ENCODE data around the gene SOX10. TPM values are rescaled to one million over a fixed set of nuclear protein-coding genes. Genes with fewer than 3 reads are reported as not detected.

The SOX10 gene
- total and polyA plus RNA-seq, 9 of the 15 experiments (the other 6 are each of a cell fraction or from before 2014, with no cell fraction given): not detected

DNA sequence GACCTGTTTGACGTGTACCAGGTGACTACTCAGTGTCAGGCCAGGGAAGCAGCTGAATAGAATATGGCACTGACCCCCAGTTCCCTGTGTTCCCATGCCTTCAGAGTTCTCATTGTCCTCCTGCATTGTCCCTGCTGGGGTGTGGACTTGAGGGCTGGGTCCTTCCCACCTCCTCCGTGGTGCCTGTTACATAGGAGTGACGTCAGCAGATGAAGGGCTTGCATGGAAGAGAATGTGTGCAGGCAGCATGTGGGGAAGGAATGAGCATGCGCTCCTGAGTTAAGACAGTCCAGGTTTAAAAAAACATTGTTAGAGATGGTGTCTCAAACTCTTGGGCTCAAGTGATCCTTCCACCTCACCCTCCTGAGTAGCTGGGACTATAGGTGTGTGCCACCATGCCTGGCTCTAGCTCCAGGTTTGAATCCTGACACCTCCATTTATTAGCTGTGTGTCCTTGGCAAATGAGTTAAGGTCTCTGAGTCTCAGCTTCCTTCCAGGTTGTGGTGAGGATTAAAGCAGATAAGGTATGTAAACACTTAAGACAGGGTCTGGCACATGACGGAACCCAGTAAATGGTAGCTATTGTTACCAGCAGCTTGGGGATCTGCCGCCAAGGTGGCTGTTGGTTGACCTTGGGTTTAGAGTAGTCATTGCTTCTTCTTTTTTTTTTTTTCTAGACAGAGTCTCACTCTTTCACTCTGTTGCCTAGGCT, 7.5 kb upstream of the SOX10 start (continued):
- TF ChIP-seq POLR2G (IDR thresholded peaks at IDR 0.05; ENCODE audit: low read depth, low read length) (no peak), SMARCE1 (IDR thresholded peaks at IDR 0.05) (no peak), ELF4 (CRISPR knock-in tag; IDR thresholded peaks at IDR 0.05) (no peak), ZFX (CRISPR knock-in tag; IDR thresholded peaks at IDR 0.05) (no peak), ERF (CRISPR knock-in tag; IDR thresholded peaks at IDR 0.05) (no peak)
- TF ChIP-seq, protein P1, sequence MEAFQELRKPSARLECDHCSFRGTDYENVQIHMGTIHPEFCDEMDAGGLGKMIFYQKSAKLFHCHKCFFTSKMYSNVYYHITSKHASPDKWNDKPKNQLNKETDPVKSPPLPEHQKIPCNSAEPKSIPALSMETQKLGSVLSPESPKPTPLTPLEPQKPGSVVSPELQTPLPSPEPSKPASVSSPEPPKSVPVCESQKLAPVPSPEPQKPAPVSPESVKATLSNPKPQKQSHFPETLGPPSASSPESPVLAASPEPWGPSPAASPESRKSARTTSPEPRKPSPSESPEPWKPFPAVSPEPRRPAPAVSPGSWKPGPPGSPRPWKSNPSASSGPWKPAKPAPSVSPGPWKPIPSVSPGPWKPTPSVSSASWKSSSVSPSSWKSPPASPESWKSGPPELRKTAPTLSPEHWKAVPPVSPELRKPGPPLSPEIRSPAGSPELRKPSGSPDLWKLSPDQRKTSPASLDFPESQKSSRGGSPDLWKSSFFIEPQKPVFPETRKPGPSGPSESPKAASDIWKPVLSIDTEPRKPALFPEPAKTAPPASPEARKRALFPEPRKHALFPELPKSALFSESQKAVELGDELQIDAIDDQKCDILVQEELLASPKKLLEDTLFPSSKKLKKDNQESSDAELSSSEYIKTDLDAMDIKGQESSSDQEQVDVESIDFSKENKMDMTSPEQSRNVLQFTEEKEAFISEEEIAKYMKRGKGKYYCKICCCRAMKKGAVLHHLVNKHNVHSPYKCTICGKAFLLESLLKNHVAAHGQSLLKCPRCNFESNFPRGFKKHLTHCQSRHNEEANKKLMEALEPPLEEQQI (IDR thresholded peaks at IDR 0.05): no peak
- TF ChIP-seq, protein P2, sequence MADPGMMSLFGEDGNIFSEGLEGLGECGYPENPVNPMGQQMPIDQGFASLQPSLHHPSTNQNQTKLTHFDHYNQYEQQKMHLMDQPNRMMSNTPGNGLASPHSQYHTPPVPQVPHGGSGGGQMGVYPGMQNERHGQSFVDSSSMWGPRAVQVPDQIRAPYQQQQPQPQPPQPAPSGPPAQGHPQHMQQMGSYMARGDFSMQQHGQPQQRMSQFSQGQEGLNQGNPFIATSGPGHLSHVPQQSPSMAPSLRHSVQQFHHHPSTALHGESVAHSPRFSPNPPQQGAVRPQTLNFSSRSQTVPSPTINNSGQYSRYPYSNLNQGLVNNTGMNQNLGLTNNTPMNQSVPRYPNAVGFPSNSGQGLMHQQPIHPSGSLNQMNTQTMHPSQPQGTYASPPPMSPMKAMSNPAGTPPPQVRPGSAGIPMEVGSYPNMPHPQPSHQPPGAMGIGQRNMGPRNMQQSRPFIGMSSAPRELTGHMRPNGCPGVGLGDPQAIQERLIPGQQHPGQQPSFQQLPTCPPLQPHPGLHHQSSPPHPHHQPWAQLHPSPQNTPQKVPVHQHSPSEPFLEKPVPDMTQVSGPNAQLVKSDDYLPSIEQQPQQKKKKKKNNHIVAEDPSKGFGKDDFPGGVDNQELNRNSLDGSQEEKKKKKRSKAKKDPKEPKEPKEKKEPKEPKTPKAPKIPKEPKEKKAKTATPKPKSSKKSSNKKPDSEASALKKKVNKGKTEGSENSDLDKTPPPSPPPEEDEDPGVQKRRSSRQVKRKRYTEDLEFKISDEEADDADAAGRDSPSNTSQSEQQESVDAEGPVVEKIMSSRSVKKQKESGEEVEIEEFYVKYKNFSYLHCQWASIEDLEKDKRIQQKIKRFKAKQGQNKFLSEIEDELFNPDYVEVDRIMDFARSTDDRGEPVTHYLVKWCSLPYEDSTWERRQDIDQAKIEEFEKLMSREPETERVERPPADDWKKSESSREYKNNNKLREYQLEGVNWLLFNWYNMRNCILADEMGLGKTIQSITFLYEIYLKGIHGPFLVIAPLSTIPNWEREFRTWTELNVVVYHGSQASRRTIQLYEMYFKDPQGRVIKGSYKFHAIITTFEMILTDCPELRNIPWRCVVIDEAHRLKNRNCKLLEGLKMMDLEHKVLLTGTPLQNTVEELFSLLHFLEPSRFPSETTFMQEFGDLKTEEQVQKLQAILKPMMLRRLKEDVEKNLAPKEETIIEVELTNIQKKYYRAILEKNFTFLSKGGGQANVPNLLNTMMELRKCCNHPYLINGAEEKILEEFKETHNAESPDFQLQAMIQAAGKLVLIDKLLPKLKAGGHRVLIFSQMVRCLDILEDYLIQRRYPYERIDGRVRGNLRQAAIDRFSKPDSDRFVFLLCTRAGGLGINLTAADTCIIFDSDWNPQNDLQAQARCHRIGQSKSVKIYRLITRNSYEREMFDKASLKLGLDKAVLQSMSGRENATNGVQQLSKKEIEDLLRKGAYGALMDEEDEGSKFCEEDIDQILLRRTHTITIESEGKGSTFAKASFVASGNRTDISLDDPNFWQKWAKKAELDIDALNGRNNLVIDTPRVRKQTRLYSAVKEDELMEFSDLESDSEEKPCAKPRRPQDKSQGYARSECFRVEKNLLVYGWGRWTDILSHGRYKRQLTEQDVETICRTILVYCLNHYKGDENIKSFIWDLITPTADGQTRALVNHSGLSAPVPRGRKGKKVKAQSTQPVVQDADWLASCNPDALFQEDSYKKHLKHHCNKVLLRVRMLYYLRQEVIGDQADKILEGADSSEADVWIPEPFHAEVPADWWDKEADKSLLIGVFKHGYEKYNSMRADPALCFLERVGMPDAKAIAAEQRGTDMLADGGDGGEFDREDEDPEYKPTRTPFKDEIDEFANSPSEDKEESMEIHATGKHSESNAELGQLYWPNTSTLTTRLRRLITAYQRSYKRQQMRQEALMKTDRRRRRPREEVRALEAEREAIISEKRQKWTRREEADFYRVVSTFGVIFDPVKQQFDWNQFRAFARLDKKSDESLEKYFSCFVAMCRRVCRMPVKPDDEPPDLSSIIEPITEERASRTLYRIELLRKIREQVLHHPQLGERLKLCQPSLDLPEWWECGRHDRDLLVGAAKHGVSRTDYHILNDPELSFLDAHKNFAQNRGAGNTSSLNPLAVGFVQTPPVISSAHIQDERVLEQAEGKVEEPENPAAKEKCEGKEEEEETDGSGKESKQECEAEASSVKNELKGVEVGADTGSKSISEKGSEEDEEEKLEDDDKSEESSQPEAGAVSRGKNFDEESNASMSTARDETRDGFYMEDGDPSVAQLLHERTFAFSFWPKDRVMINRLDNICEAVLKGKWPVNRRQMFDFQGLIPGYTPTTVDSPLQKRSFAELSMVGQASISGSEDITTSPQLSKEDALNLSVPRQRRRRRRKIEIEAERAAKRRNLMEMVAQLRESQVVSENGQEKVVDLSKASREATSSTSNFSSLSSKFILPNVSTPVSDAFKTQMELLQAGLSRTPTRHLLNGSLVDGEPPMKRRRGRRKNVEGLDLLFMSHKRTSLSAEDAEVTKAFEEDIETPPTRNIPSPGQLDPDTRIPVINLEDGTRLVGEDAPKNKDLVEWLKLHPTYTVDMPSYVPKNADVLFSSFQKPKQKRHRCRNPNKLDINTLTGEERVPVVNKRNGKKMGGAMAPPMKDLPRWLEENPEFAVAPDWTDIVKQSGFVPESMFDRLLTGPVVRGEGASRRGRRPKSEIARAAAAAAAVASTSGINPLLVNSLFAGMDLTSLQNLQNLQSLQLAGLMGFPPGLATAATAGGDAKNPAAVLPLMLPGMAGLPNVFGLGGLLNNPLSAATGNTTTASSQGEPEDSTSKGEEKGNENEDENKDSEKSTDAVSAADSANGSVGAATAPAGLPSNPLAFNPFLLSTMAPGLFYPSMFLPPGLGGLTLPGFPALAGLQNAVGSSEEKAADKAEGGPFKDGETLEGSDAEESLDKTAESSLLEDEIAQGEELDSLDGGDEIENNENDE (IDR thresholded peaks at IDR 0.05; ENCODE audit: low read depth, low read length): no peak
- TF ChIP-seq, protein P3, sequence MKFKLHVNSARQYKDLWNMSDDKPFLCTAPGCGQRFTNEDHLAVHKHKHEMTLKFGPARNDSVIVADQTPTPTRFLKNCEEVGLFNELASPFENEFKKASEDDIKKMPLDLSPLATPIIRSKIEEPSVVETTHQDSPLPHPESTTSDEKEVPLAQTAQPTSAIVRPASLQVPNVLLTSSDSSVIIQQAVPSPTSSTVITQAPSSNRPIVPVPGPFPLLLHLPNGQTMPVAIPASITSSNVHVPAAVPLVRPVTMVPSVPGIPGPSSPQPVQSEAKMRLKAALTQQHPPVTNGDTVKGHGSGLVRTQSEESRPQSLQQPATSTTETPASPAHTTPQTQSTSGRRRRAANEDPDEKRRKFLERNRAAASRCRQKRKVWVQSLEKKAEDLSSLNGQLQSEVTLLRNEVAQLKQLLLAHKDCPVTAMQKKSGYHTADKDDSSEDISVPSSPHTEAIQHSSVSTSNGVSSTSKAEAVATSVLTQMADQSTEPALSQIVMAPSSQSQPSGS (CRISPR knock-in tag; IDR thresholded peaks at IDR 0.05): no peak
- TF ChIP-seq, protein P4, sequence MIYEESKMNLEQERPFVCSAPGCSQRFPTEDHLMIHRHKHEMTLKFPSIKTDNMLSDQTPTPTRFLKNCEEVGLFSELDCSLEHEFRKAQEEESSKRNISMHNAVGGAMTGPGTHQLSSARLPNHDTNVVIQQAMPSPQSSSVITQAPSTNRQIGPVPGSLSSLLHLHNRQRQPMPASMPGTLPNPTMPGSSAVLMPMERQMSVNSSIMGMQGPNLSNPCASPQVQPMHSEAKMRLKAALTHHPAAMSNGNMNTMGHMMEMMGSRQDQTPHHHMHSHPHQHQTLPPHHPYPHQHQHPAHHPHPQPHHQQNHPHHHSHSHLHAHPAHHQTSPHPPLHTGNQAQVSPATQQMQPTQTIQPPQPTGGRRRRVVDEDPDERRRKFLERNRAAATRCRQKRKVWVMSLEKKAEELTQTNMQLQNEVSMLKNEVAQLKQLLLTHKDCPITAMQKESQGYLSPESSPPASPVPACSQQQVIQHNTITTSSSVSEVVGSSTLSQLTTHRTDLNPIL (CRISPR knock-in tag; IDR thresholded peaks at IDR 0.05): no peak
- TF ChIP-seq, protein P5, sequence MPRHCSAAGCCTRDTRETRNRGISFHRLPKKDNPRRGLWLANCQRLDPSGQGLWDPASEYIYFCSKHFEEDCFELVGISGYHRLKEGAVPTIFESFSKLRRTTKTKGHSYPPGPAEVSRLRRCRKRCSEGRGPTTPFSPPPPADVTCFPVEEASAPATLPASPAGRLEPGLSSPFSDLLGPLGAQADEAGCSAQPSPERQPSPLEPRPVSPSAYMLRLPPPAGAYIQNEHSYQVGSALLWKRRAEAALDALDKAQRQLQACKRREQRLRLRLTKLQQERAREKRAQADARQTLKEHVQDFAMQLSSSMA (CRISPR knock-in tag; IDR thresholded peaks at IDR 0.05): no peak
